DND-41 (cell line): ENCODE results near the gene SF3B6.

Experiments
- EZH2 ChIP-seq: IDR thresholded peaks from 3 replicates; pipeline ENCODE4 v1.6.1; 2012; ENCODE audit warnings: borderline replicate concordance, low read depth, mild to moderate bottlenecking, moderate library complexity, low read length, inconsistent platforms; ENCODE audit not compliant: severe bottlenecking
- TF ChIP-seq, protein P1 (sequence below): IDR thresholded peaks from 2 replicates; pipeline ENCODE4 v1.5.1; 2012; ENCODE audit warnings: borderline replicate concordance, low read length, moderate library complexity, mild to moderate bottlenecking; ENCODE audit not compliant: poor library complexity, severe bottlenecking; ENCODE audit errors: extremely low read depth

DNA sequence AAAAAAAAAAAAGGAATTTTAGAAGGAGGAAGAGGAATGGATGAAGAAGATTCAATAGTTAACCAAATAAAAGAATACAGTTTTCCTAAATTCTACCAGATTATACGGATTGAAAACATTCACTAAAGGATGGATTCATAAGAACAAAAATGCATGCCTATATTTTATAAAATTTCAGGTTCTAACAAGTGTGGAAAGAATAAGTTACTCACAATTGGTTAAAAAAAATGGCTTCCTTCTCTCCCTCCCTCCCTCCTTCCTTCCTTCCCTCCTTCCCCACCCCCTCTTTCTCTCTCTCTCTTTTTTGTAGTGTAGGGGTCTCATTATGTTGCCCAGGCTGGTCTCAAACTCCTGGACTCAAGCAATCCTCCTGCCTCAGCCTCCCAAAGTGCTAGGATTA is 10.1 kb upstream of the SF3B6 start:
- TF ChIP-seq EZH2, result no peak
- TF ChIP-seq, protein P1, sequence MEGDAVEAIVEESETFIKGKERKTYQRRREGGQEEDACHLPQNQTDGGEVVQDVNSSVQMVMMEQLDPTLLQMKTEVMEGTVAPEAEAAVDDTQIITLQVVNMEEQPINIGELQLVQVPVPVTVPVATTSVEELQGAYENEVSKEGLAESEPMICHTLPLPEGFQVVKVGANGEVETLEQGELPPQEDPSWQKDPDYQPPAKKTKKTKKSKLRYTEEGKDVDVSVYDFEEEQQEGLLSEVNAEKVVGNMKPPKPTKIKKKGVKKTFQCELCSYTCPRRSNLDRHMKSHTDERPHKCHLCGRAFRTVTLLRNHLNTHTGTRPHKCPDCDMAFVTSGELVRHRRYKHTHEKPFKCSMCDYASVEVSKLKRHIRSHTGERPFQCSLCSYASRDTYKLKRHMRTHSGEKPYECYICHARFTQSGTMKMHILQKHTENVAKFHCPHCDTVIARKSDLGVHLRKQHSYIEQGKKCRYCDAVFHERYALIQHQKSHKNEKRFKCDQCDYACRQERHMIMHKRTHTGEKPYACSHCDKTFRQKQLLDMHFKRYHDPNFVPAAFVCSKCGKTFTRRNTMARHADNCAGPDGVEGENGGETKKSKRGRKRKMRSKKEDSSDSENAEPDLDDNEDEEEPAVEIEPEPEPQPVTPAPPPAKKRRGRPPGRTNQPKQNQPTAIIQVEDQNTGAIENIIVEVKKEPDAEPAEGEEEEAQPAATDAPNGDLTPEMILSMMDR, result no peak
